Left ventricle myocardium inferior (tissue), 1 donor: ENCODE results near the gene GALC. TPM values are rescaled to one million over a fixed set of nuclear protein-coding genes. Genes with fewer than 3 reads are reported as not detected.

ENCODE experiments used
- DNase-seq: peaks from one replicate; pipeline ENCODE4 v3.0.0-alpha.2; 2020
- H3K27ac ChIP-seq: fragments of 200-600 bp; replicated peaks from 2 replicates; pipeline ENCODE4 v1.8.0; 2021
- H3K27me3 ChIP-seq: fragments of 200-600 bp; 2 replicates; pipeline ENCODE4 v1.8.0; 2021; ENCODE audit warnings: low read depth
- H3K36me3 ChIP-seq: fragments of 200-600 bp; 2 replicates; pipeline ENCODE4 v1.8.0; 2021
- H3K4me1 ChIP-seq: fragments of 200-600 bp; 2 replicates; pipeline ENCODE4 v1.8.0; 2021
- H3K4me3 ChIP-seq: fragments of 200-600 bp; 2 replicates; pipeline ENCODE4 v1.8.0; 2021; ENCODE audit warnings: mild to moderate bottlenecking, moderate library complexity
- H3K9me3 ChIP-seq: fragments of 200-600 bp; replicated peaks from 2 replicates; pipeline ENCODE4 v1.8.0; 2021
- CTCF ChIP-seq: fragments of 200-600 bp; IDR thresholded peaks from 2 replicates; pipeline ENCODE4 v1.8.0; 2021; ENCODE audit warnings: antibody characterized with exemption, mild to moderate bottlenecking, borderline replicate concordance
- intact Hi-C: fragments of 100-400 bp; cut with micrococcal nuclease; formaldehyde crosslinking; loops from one replicate; pipeline ENCODE4 v1.11.0; 2022
- total RNA-seq: library from RNA; stranded (reverse); fragmentation: NEBNext Ultra II Directional; extraction: Animal tissue kit (Norgen Biotek cat#: 25700); gene quantifications from one replicate; pipeline ENCODE4 v1.2.1, GENCODE V29; 2021
- donor health status: DM: no; HTN: yes; CAD: no; lungs with severe emphysema.

Gene GALC
- total RNA-seq, 1 donor from 2014 or later = 14.5 TPM

- intact Hi-C loops = no loop called here
- no peaks in the 10 kb centered on the region for H3K36me3 ChIP-seq
- H3K27ac ChIP-seq = no peak overlapping the region
- no peak for TF ChIP-seq CTCF
- no peaks in the 10 kb centered on the region for H3K27me3 ChIP-seq
- DNase-seq = no peak
- H3K4me1 ChIP-seq = peaks cover 51% of the 10 kb centered on the region
- no peak overlapping the region for H3K4me3 ChIP-seq
- no peaks in the 10 kb centered on the region for H3K9me3 ChIP-seq
Measured at GRCh38 chr14:87994974-87995373, 2.0 kb upstream of the GALC start.

DNA sequence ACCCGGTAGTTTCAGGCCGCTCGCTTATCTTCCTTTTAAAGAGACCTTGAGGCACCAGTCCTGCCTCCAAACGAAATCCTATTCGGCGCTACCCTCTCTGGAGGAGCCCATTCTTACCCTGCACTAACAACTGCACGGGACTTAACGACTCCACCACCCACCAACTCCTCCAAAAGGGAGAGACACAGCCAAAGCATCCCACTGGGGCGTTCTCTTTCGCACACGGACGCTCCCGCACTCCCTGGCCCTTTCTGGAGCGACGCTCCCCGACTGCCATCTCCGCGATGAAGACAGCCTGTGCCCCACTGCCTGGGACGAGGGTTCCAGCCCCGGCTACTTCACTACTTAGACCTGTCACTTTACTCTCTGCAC lies 650 bp downstream of the GALC start:
- intact Hi-C loops = no loop called here
- TF ChIP-seq CTCF = no peak
- peaks cover 61% of the 10 kb centered on the region for H3K4me1 ChIP-seq

GRCh38 chr14:87990682-87991081 lies 2.3 kb downstream of the GALC start:
- Histone ChIP-seq H3K27ac (peak overlapping the region; percentile 96), H3K27me3 (no peaks in the 10 kb centered on the region), H3K4me1 (peaks cover 52% of the 10 kb centered on the region), H3K36me3 (no peaks in the 10 kb centered on the region), H3K9me3 (no peaks in the 10 kb centered on the region), H3K4me3 (no peak overlapping the region)
- no peak for TF ChIP-seq CTCF
- DNase-seq = no peak
- intact Hi-C loops = no loop called here

More for the DNA sequence above, 650 bp downstream of the GALC start:
- H3K27ac ChIP-seq = peak overlapping the region; percentile 96
- H3K27me3 ChIP-seq = no peaks in the 10 kb centered on the region
- no peak for DNase-seq
- no peaks in the 10 kb centered on the region for H3K9me3 ChIP-seq
- peak overlapping the region; percentile 76 for H3K4me3 ChIP-seq
- H3K36me3 ChIP-seq = no peaks in the 10 kb centered on the region

DNA sequence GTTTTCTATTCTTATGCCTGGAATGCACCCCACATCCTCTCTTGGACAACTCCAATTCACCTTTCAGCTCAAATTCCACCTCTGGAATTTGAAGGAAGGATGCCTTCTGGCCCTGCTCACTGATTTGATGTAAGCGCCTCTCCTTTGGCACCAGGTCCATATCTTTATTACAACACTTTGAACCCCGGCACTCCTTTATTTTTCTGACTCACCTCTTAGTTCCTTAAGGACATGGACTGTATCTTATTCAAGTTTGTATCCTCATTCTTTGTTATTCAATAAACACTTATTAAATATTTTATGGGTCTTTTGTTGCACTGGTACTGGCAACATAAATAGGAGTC lies 3.1 kb downstream of the GALC start:
- Histone ChIP-seq H3K27ac (no peak overlapping the region), H3K36me3 (no peaks in the 10 kb centered on the region), H3K4me3 (no peak overlapping the region), H3K27me3 (no peaks in the 10 kb centered on the region), H3K9me3 (no peaks in the 10 kb centered on the region), H3K4me1 (peaks cover 47% of the 10 kb centered on the region)
- intact Hi-C loops = no loop called here
- TF ChIP-seq CTCF = no peak
- no peak for DNase-seq

- Histone ChIP-seq H3K36me3 (peaks cover 2% of the 10 kb centered on the region), H3K4me3 (no peak overlapping the region), H3K27ac (no peak overlapping the region), H3K27me3 (no peaks in the 10 kb centered on the region), H3K4me1 (peaks cover 47% of the 10 kb centered on the region), H3K9me3 (no peaks in the 10 kb centered on the region)
- no peak for TF ChIP-seq CTCF
- no peak for DNase-seq
- intact Hi-C loops = no loop called here
Measured at GRCh38 chr14:87989221-87989955, 3.6 kb downstream of the GALC start.
